Heart left ventricle (tissue), 16 donors: ENCODE data around the gene SHLD1. TPM values are rescaled to one million over a fixed set of nuclear protein-coding genes. Genes with fewer than 3 reads are reported as not detected.

Experiments
- ATAC-seq, 4 donors: fragments of 200-7000 bp; cut with Tn5 transposase; one replicate each; pipeline ENCODE4 v1.9.1; 2020 to 2022; ENCODE audit warnings: moderate library complexity in 4 of 4, mild to moderate bottlenecking in 3 of 4, moderate number of reproducible peaks in 1 of 4
- DNase-seq, 5 donors: peaks; one replicate each; pipeline ENCODE4 v3.0.0-alpha.2; 2020
- H3K27ac ChIP-seq, 12 donors: fragments of 200-600 bp; sonication (generic) in 4 of 12; one replicate each; pipeline versions ENCODE4 v1.5.0 to v1.8.0; 2016 to 2022; ENCODE audit warnings: mild to moderate bottlenecking in 2 of 12
- H3K27me3 ChIP-seq, 9 donors: fragments of 200-600 bp; sonication (generic) in 2 of 9; one replicate each; pipeline versions ENCODE4 v1.5.1 to v1.8.0; 2016 to 2022; ENCODE audit warnings: mild to moderate bottlenecking in 3 of 9
- H3K36me3 ChIP-seq, 9 donors: fragments of 200-600 bp; sonication (generic) in 2 of 9; one replicate each; pipeline versions ENCODE4 v1.5.0 to v1.8.0; 2018 to 2022; ENCODE audit warnings: mild to moderate bottlenecking in 2 of 9
- H3K4me1 ChIP-seq, 12 donors: fragments of 200-600 bp; sonication (generic) in 4 of 12; one replicate each; pipeline versions ENCODE4 v1.5.0 to v1.8.0; 2016 to 2022; ENCODE audit warnings: mild to moderate bottlenecking in 3 of 12
- H3K4me3 ChIP-seq, 12 donors: fragments of 200-600 bp; sonication (generic) in 4 of 12; one replicate each; pipeline versions ENCODE4 v1.5.0 to v1.8.0; 2017 to 2022; ENCODE audit warnings: mild to moderate bottlenecking in 9 of 12, moderate library complexity in 4 of 12
- H3K9me3 ChIP-seq, 12 donors: fragments of 200-600 bp; sonication (generic) in 4 of 12; one replicate each; pipeline versions ENCODE4 v1.5.0 to v1.8.0; 2016 to 2022; ENCODE audit warnings: mild to moderate bottlenecking in 1 of 12
- CTCF ChIP-seq, 12 donors: fragments of 200-600 bp; sonication (generic) in 4 of 12; IDR thresholded peaks; one replicate each; pipeline versions ENCODE4 v1.5.0 to v1.8.0; 2018 to 2022; ENCODE audit warnings: antibody characterized with exemption in 12 of 12, mild to moderate bottlenecking in 5 of 12
- POLR2A ChIP-seq, 2 donors: fragments of 450-650 bp; IDR thresholded peaks; one replicate each; pipeline ENCODE4 v1.6.1; 2017; ENCODE audit warnings: antibody characterized with exemption in 2 of 2, mild to moderate bottlenecking in 2 of 2, moderate library complexity in 2 of 2
- WGBS, 4 donors: extraction: QIAGEN DNeasy Blood & Tissue Kit in 2 of 4; methylation state at CpG; one replicate each; pipeline versions ENCODE4 v1.1.5 to v1.1.7; 2013 to 2018; 5-methylcytosine and 5-hydroxymethylcytosine counted together
- intact Hi-C, 10 donors: fragments of 100-400 bp; cut with DNase I; formaldehyde crosslinking; loops; one replicate each; pipeline versions ENCODE4 v1.11.1 to v1.14.2; 2022
- polyA plus RNA-seq, 2 donors: library from polyadenylated mRNA; stranded (reverse); fragments of 200-250 nt; gene quantifications; one replicate each; pipeline ENCODE4 v1.2.3, GENCODE V29; 2013
- total RNA-seq, 9 donors: library from RNA; depleted of rRNA in 2 of 9; stranded (reverse); fragments of >200 nt in 2 of 9; fragmentation: NEBNext Ultra II Directional in 3 of 9; extraction: Animal tissue kit (Norgen Biotek cat#: 25700) in 3 of 9; gene quantifications; one replicate each; pipeline versions ENCODE4 v1.1.0 to v1.2.4, GENCODE V29; 2016 to 2023
- donor health status: ischemic (EF 13 %, LVEDD 7.1; RV severe dilation, severe dysfunction).
- donor health status: healthy with polysubstance abuse.
- donor health status: DM: no; HTN: yes; CAD: no.
- donor health status: DM: no; HTN: no; CAD: no.
- donor health status: ischemic (EF 25% LVEDD 6.9; RV normal size, moderate dysfunction).
- donor health status: ischemic (EF 25% LVEDD 5.7; RV mildly dilated, moderate dysfunction).
- donor health status: healthy.
- donor health status: DM: yes; HTN: yes; CAD: no.
- donor health status: ischemic (EF 35%, LVEDD 5.7; RV mildly dilated, moderate dysfunction).
- donor health status: nonischemic (EF 11% LVEDD 7.7; RV severe dilation, severe dysfunction).
- donor health status: DM: yes; HTN: yes; CAD: no.
- donor health status: PGD.
- donor health status: ischemic (EF 29% LVEDD 5.4; RV normal size, mild dysfunction).
- donor health status: nonischemic (EF 23%, LVEDD 6.1; RV moderate dilation, normal function).

SHLD1 gene
- total and polyA plus RNA-seq, 11 donors = 0.94 to 7.1 (median 5.6) TPM

- no peak for TF ChIP-seq POLR2A (IDR thresholded peaks at IDR 0.05)
- no peak for TF ChIP-seq CTCF (IDR thresholded peaks at IDR 0.05)
- ATAC-seq (no peak), DNase-seq (no peak)
- Histone ChIP-seq H3K4me3 (no peak overlapping the region), H3K4me1 (peaks cover 0 to 23% (median 10%) of the 10 kb centered on the region in 12 donors), H3K9me3 (no peaks in the 10 kb centered on the region), H3K27me3 (no peaks in the 10 kb centered on the region), H3K27ac (no peak overlapping the region), H3K36me3 (no peaks in the 10 kb centered on the region)
- WGBS, 4 donors = 68 to 76% (median 74%) methylated on average over 2 of the region's 2 CpGs
- intact Hi-C loops = loop anchor here in 3 of 10 donors (5.0 to 10.0 kb wide), 2 partner anchors 123 to 126 kb away; no protein-coding TSS in a partner anchor
These were observed 58.7 kb downstream of the SHLD1 start for GRCh38 chr20:5808901-5809300.

- H3K9me3 ChIP-seq = no peaks in the 10 kb centered on the region
- no peak for TF ChIP-seq POLR2A (IDR thresholded peaks at IDR 0.05)
- TF ChIP-seq CTCF (IDR thresholded peaks at IDR 0.05) = no peak
- intact Hi-C loops = loop anchor here in 3 of 10 donors (5.0 to 10.0 kb wide), 2 partner anchors 123 to 125 kb away; no protein-coding TSS in a partner anchor
- H3K4me3 ChIP-seq = no peak overlapping the region
- no peaks in the 10 kb centered on the region for H3K36me3 ChIP-seq
- peaks cover 0 to 17% (median 6%) of the 10 kb centered on the region in 12 donors for H3K4me1 ChIP-seq
- H3K27me3 ChIP-seq = no peaks in the 10 kb centered on the region
- ATAC-seq (no peak), DNase-seq (no peak)
- 79 to 87% (median 84%) methylated on average over 5 of the region's 5 CpGs for WGBS, 4 donors
- H3K27ac ChIP-seq = no peak overlapping the region
These were observed 59.3 kb downstream of the SHLD1 start for GRCh38 chr20:5809495-5809894.

- ATAC-seq = no peak
- intact Hi-C loops = loop anchor here in 1 of 10 donors (10.0 kb wide), 1 partner anchor 114 kb away; no protein-coding TSS in a partner anchor
- DNase-seq = no peak
- no peaks in the 10 kb centered on the region for H3K27me3 ChIP-seq
- no peaks in the 10 kb centered on the region for H3K36me3 ChIP-seq
- H3K4me1 ChIP-seq = peaks cover 0 to 9% (median 0%) of the 10 kb centered on the region in 12 donors
- H3K9me3 ChIP-seq = no peaks in the 10 kb centered on the region
- H3K4me3 ChIP-seq = no peak overlapping the region
- TF ChIP-seq CTCF (IDR thresholded peaks at IDR 0.05) = no peak
- no peak for TF ChIP-seq POLR2A (IDR thresholded peaks at IDR 0.05)
- no peak overlapping the region for H3K27ac ChIP-seq
- 85 to 95% (median 86%) methylated on average over 5 of the region's 5 CpGs for WGBS, 4 donors
These were observed 60.7 kb downstream of the SHLD1 start for GRCh38 chr20:5810800-5811422.

- Histone ChIP-seq H3K4me1 (peaks cover 0 to 3% (median 0%) of the 10 kb centered on the region in 12 donors), H3K36me3 (no peaks in the 10 kb centered on the region), H3K9me3 (no peaks in the 10 kb centered on the region), H3K27ac (no peak overlapping the region), H3K27me3 (no peaks in the 10 kb centered on the region), H3K4me3 (no peak overlapping the region)
- no peak for ATAC-seq
- intact Hi-C loops = loop anchor here in 1 of 10 donors (10.0 kb wide), 1 partner anchor 113 kb away; no protein-coding TSS in a partner anchor
- TF ChIP-seq POLR2A (IDR thresholded peaks at IDR 0.05) (no peak), CTCF (IDR thresholded peaks at IDR 0.05) (no peak)
- 95 to 98% (median 97%) methylated on average over 4 of the region's 4 CpGs for WGBS, 4 donors
- no peak for DNase-seq
These were observed 61.5 kb downstream of the SHLD1 start for GRCh38 chr20:5811746-5812145.
